COLO829 (cell line): ENCODE data around the gene RAI1.

Experiments
- DNase-seq: peaks from one replicate; pipeline ENCODE4 v3.0.0; 2012; ENCODE audit warnings: low spot score

Gene RAI1

GRCh38 chr17:17816831-17817551 lies 135.7 kb downstream of the RAI1 start:
- DNase-seq, result no peak

GRCh38 chr17:17817552-17817947 lies 136.3 kb downstream of the RAI1 start:
- no peak for DNase-seq

GRCh38 chr17:17818088-17818526 lies 136.8 kb downstream of the RAI1 start:
- DNase-seq, result peak; percentile 78

- DNase-seq, result no peak
Measured at GRCh38 chr17:17819111-17819510, 137.9 kb downstream of the RAI1 start.

GRCh38 chr17:17819561-17819995 lies 138.3 kb downstream of the RAI1 start:
- DNase-seq, result peak; percentile 85

- no peak for DNase-seq
Measured at GRCh38 chr17:17820046-17820445, 138.8 kb downstream of the RAI1 start.

GRCh38 chr17:17820463-17821158 lies 139.4 kb downstream of the RAI1 start:
- no peak for DNase-seq

GRCh38 chr17:17822189-17822588 lies 140.9 kb downstream of the RAI1 start:
- DNase-seq, result no peak

- no peak for DNase-seq
Measured at GRCh38 chr17:17822616-17823015, 141.4 kb downstream of the RAI1 start.

- DNase-seq, result peak; percentile 87
Measured at GRCh38 chr17:17823433-17824118, 142.3 kb downstream of the RAI1 start.

GRCh38 chr17:17824119-17824782 lies 143.0 kb downstream of the RAI1 start:
- DNase-seq, result no peak

GRCh38 chr17:17824783-17825614 lies 143.7 kb downstream of the RAI1 start:
- no peak for DNase-seq

- no peak for DNase-seq
Measured at GRCh38 chr17:17826342-17826713, 145.1 kb downstream of the RAI1 start.

GRCh38 chr17:17826942-17827785 lies 145.9 kb downstream of the RAI1 start:
- no peak for DNase-seq

GRCh38 chr17:17827826-17828621 lies 146.8 kb downstream of the RAI1 start:
- DNase-seq, result no peak

GRCh38 chr17:17830269-17830567 lies 149.0 kb downstream of the RAI1 start:
- DNase-seq, result no peak

- DNase-seq, result no peak
Measured at GRCh38 chr17:17830740-17831207, 149.5 kb downstream of the RAI1 start.

GRCh38 chr17:17831208-17832031 lies 150.2 kb downstream of the RAI1 start:
- no peak for DNase-seq

GRCh38 chr17:17832032-17832363 lies 150.7 kb downstream of the RAI1 start:
- no peak for DNase-seq
